ENCODE results near the gene SIN3B.
"Not testable (repeated sequence)": the region's sequence is repeated elsewhere in the genome, so short reads cannot be mapped to it uniquely, and the experiment has no call there.

The SIN3B gene

GRCh38 chr19:16829010-16829821 is at the start of gene SIN3B:
Gene SIN3B (plus strand): TSS chr19:16829398. CDS start chr19:16829421, 23 bp downstream.
- DNase-seq = peak; percentile 92

GRCh38 chr19:16779539-16780163 is 49.5 kb upstream of the SIN3B start:
- DNase-seq = no peak

- DNase-seq = no peak
Observed at GRCh38 chr19:16782719-16783118, 46.5 kb upstream of the SIN3B start.

- DNase-seq = no peak
Observed at GRCh38 chr19:16788479-16788878, 40.7 kb upstream of the SIN3B start.

GRCh38 chr19:16789238-16789637 is 40.0 kb upstream of the SIN3B start:
- DNase-seq = no peak

GRCh38 chr19:16790051-16790450 is 39.1 kb upstream of the SIN3B start:
- DNase-seq = no peak

GRCh38 chr19:16791942-16792341 is 37.3 kb upstream of the SIN3B start:
- DNase-seq = no peak

GRCh38 chr19:16794456-16795441 is 34.4 kb upstream of the SIN3B start:
- no peak for DNase-seq

GRCh38 chr19:16795731-16796130 is 33.5 kb upstream of the SIN3B start:
- no peak for DNase-seq

GRCh38 chr19:16797876-16798275 is 31.3 kb upstream of the SIN3B start:
- DNase-seq = no peak

- not testable (repeated sequence) for DNase-seq
Observed at GRCh38 chr19:16798326-16798725, 30.9 kb upstream of the SIN3B start.

GRCh38 chr19:16799740-16800139 is 29.5 kb upstream of the SIN3B start:
- no peak for DNase-seq

- DNase-seq = no peak
Observed at GRCh38 chr19:16801600-16802013, 27.6 kb upstream of the SIN3B start.

- DNase-seq = no peak
Observed at GRCh38 chr19:16804176-16804575, 25.0 kb upstream of the SIN3B start.

GRCh38 chr19:16807549-16808284 is 21.5 kb upstream of the SIN3B start:
- no peak for DNase-seq

- no peak for DNase-seq
Observed at GRCh38 chr19:16814526-16815100, 14.6 kb upstream of the SIN3B start.

- no peak for DNase-seq
Observed at GRCh38 chr19:16820056-16820455, 9.1 kb upstream of the SIN3B start.

- DNase-seq = peak; percentile 89
Observed at GRCh38 chr19:16821081-16821480, 8.1 kb upstream of the SIN3B start.

GRCh38 chr19:16822648-16823047 is 6.5 kb upstream of the SIN3B start:
- peak; percentile 62 for DNase-seq

- no peak for DNase-seq
Observed at GRCh38 chr19:16824658-16825311, 4.4 kb upstream of the SIN3B start.

- peak; percentile 73 for DNase-seq
Observed at GRCh38 chr19:16825312-16826052, 3.7 kb upstream of the SIN3B start.
